SJCRH30 (cell line): ENCODE measurements around the gene DEFB128. TPM values are rescaled to one million over a fixed set of nuclear protein-coding genes. Genes with fewer than 3 reads are reported as not detected.
"Not testable (repeated sequence)": the region's sequence is repeated elsewhere in the genome, so short reads cannot be mapped to it uniquely, and the experiment has no call there.

Experiments used
- DNase-seq, 2 experiments: peaks; one replicate each; pipeline ENCODE4 v3.0.0-alpha.2; 2015 to 2020
- H3K27ac ChIP-seq: fragments of 250-450 bp; sonication (Bioruptor Pico); 2 replicates; pipeline ENCODE4 v1.5.1; 2020; ENCODE audit warnings: mild to moderate bottlenecking, moderate library complexity
- H3K27me3 ChIP-seq: fragments of 250-450 bp; sonication (Bioruptor Pico); 2 replicates; pipeline ENCODE4 v1.5.1; 2020; ENCODE audit warnings: mild to moderate bottlenecking, moderate library complexity
- H3K36me3 ChIP-seq: fragments of 250-450 bp; sonication (Bioruptor Pico); 2 replicates; pipeline ENCODE4 v1.5.1; 2020; ENCODE audit warnings: mild to moderate bottlenecking, moderate library complexity
- H3K4me1 ChIP-seq: fragments of 250-450 bp; sonication (Bioruptor Pico); 2 replicates; pipeline ENCODE4 v1.5.1; 2020; ENCODE audit warnings: mild to moderate bottlenecking, moderate library complexity
- H3K4me3 ChIP-seq: fragments of 250-450 bp; sonication (Bioruptor Pico); 2 replicates; pipeline ENCODE4 v1.5.1; 2020; ENCODE audit warnings: mild to moderate bottlenecking, moderate library complexity
- H3K9me3 ChIP-seq: fragments of 250-450 bp; sonication (Bioruptor Pico); replicated peaks from 2 replicates; pipeline ENCODE4 v1.5.1; 2020; ENCODE audit warnings: mild to moderate bottlenecking, moderate library complexity
- total RNA-seq: library from RNA; depleted of rRNA; stranded (reverse); fragments of >200 nt; shearing (Covaris generic); gene quantifications from 2 replicates; pipeline ENCODE4 v1.2.3, GENCODE V29; 2014; rRNA removed

The DEFB128 gene
- total RNA-seq = not detected in 2 replicates

- no peaks in the 10 kb centered on the region for H3K36me3 ChIP-seq
- H3K27ac ChIP-seq = no peak within 1 kb of the TSS
- no peak for DNase-seq
- no peaks in the 10 kb centered on the region for H3K4me1 ChIP-seq
- H3K4me3 ChIP-seq = no peak within 1 kb of the TSS
- peaks cover 3% of the 10 kb centered on the region; the same call in 1 of the 2 replicates for H3K27me3 ChIP-seq
- no peaks in the 10 kb centered on the region for H3K9me3 ChIP-seq
Observed at GRCh38 chr20:189611-190010, at the start of gene DEFB128. Gene DEFB128, minus strand, starts transcription at chr20:189711. Its CDS starts 88 bp downstream, at chr20:189623.

DNA sequence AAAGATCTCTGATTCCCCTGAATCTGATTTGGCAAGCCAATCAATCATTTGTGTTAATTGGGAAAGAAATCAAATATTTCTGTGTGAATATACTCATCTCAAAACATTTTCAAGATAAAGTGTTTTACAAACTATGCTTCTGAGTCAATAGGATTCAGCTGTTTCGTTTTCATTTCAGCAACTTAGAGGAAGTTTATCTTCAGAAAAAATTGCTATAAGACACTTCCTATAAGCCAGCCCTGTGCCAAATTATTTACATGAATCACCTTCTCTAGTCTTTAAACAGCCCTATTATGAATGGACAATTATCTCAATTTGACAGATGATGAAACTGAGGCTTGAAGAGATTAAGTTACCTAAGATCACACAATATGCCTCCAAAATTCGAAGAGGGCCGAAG, 48.4 kb upstream of the DEFB128 start:
- Histone ChIP-seq H3K4me1 (0 out of 2 replicates have a peak, but pooled peaks cover 8% of the 10 kb centered on the region), H3K9me3 (no peaks in the 10 kb centered on the region), H3K4me3 (no peak overlapping the region), H3K36me3 (no peaks in the 10 kb centered on the region), H3K27ac (no peak overlapping the region), H3K27me3 (peaks cover 2% of the 10 kb centered on the region; the same call in 1 of the 2 replicates)
- no peak for DNase-seq

DNA sequence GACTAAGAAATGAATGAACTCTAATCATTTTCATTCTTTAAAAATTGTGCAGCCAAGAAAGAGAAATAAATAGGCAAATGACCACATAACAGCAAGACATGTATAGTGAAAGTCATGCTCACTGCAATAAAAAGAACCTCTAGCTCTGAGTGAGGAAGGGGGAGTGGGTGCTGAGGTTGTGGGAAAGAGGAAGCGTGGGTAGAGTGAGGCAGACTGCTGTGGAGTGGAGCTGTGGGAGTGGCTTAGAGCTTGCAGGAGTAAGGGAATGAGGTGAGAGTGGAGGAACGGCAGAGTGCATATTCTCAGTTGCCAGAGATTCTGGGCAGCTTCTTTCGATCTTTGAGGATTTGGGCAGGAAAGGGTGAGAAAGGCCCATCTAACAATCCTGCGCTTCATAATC, 48.0 kb upstream of the DEFB128 start:
- Histone ChIP-seq H3K4me3 (no peak overlapping the region), H3K4me1 (0 out of 2 replicates have a peak, but pooled peaks cover 8% of the 10 kb centered on the region), H3K27ac (no peak overlapping the region), H3K36me3 (no peaks in the 10 kb centered on the region), H3K9me3 (no peaks in the 10 kb centered on the region), H3K27me3 (no peaks in the 10 kb centered on the region)
- no peak for DNase-seq

- H3K9me3 ChIP-seq = no peaks in the 10 kb centered on the region
- H3K4me3 ChIP-seq = no peak overlapping the region
- H3K27ac ChIP-seq = no peak overlapping the region
- DNase-seq = peak; percentile 40 to 53
- H3K36me3 ChIP-seq = no peaks in the 10 kb centered on the region
- no peaks in the 10 kb centered on the region for H3K27me3 ChIP-seq
- 0 out of 2 replicates have a peak, but pooled peaks cover 8% of the 10 kb centered on the region for H3K4me1 ChIP-seq
Observed at GRCh38 chr20:235891-236290, 46.4 kb upstream of the DEFB128 start.

DNA sequence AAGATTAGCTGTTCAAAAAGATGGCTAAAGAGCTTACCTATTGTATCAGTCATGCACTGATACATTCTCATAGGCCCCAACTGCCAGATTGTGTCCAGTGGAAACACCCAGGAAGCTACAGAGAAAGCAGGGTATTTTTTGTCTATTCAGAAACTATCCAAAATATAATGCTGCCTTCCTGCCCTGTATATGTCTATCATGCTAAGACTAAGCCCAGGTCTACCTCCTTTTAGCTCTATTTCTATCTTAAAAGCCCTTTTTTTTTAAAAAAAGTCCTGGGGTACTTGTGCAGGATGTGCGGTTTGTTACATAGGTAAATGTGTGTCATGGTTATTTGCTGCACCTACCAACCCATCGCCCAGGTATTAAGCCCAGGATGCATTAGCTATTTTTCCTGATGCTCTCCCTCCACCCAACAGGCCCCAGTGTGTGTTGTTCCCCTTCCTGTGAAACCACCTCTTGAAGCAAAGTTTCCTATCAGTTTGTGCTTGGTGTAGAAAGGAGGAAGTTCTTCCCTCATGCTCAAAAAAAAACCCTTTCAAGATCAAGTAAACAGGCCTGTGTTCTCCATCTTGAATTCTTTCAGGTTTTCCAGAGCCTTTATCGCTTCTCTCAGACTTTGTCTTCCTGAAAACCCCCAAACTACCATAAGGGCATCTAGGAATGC, 38.1 kb upstream of the DEFB128 start:
- Histone ChIP-seq H3K4me3 (no peak overlapping the region), H3K9me3 (no peaks in the 10 kb centered on the region), H3K27ac (no peak overlapping the region), H3K36me3 (no peaks in the 10 kb centered on the region), H3K27me3 (peaks cover 5% of the 10 kb centered on the region; the same call in 1 of the 2 replicates), H3K4me1 (no peaks in the 10 kb centered on the region)
- no peak for DNase-seq

GRCh38 chr20:226958-227357, 37.4 kb upstream of the DEFB128 start, which contains the start of gene DEFB129:
Gene DEFB129, plus strand, starts transcription at chr20:227258. Its CDS starts 31 bp downstream, at chr20:227289.
- Histone ChIP-seq H3K27ac (no peak within 1 kb of the TSS), H3K4me3 (no peak within 1 kb of the TSS), H3K27me3 (peaks cover 5% of the 10 kb centered on the region; the same call in 1 of the 2 replicates), H3K9me3 (no peaks in the 10 kb centered on the region), H3K4me1 (no peaks in the 10 kb centered on the region), H3K36me3 (no peaks in the 10 kb centered on the region)
- no peak for DNase-seq

- H3K27me3 ChIP-seq, DNase-seq, H3K4me3 ChIP-seq, H3K27ac ChIP-seq, H3K4me1 ChIP-seq, H3K36me3 ChIP-seq, H3K9me3 ChIP-seq: not testable (repeated sequence)
Observed at GRCh38 chr20:225879-226278, 36.4 kb upstream of the DEFB128 start.

- H3K27ac ChIP-seq = no peak overlapping the region
- no peaks in the 10 kb centered on the region for H3K9me3 ChIP-seq
- DNase-seq = no peak
- H3K36me3 ChIP-seq = no peaks in the 10 kb centered on the region
- no peak overlapping the region for H3K4me3 ChIP-seq
- no peaks in the 10 kb centered on the region for H3K4me1 ChIP-seq
- H3K27me3 ChIP-seq = peaks cover 5% of the 10 kb centered on the region; the same call in 1 of the 2 replicates
Observed at GRCh38 chr20:221258-221830, 31.8 kb upstream of the DEFB128 start.

DNA sequence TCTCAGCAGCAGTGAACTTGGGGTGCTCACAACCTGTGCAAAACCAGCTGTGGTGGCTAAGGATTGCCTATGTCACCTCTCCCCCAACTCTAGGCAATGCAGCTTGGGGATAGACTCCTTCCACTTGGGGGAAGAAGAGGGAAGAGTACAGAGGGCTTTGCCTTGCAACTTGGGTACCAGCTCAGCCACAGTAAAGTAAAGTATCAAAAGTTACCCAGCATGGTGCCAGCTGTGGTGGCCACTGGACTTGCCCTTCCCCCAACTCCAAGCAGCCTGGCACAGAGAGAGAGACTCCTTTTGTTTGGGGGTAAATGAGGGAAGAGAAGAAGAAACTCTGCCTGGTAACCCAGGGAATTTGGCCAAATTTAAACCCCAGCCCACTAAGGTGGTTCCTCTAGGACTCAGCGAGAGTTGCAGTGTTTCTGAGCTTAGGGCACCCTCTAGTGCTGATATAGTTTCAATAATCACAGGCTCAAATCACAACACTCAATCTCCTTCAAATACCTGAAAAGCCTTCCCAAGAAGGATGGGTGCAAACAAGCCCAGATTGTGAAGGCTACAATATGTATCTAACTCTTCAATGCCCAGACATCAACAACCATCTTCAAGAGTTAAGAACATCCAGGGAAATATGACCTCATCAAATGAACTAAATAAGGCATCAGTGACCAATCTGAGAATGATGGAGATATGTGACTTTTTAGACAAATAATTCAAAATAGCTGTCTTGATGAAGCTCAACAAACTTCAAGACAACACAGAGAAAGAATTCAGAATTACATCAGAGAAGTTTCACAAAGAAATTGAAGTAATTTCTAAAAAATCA, 30.0 kb upstream of the DEFB128 start:
- H3K27ac ChIP-seq = no peak overlapping the region
- H3K4me3 ChIP-seq = no peak overlapping the region
- DNase-seq = peak; percentile 10 to 40
- H3K36me3 ChIP-seq = no peaks in the 10 kb centered on the region
- H3K4me1 ChIP-seq = no peaks in the 10 kb centered on the region
- no peaks in the 10 kb centered on the region for H3K27me3 ChIP-seq
- no peaks in the 10 kb centered on the region for H3K9me3 ChIP-seq

- DNase-seq = no peak
- Histone ChIP-seq H3K4me1 (no peaks in the 10 kb centered on the region), H3K36me3 (no peaks in the 10 kb centered on the region), H3K9me3 (no peaks in the 10 kb centered on the region), H3K4me3 (no peak overlapping the region), H3K27ac (no peak overlapping the region), H3K27me3 (no peaks in the 10 kb centered on the region)
Observed at GRCh38 chr20:217266-217665, 27.8 kb upstream of the DEFB128 start.

GRCh38 chr20:215796-216195, 26.3 kb upstream of the DEFB128 start:
- Histone ChIP-seq H3K27ac (no peak overlapping the region), H3K36me3 (no peaks in the 10 kb centered on the region), H3K4me1 (no peaks in the 10 kb centered on the region), H3K9me3 (no peaks in the 10 kb centered on the region), H3K27me3 (0 out of 2 replicates have a peak, but pooled peaks cover 5% of the 10 kb centered on the region), H3K4me3 (no peak overlapping the region)
- DNase-seq = no peak

GRCh38 chr20:214383-214782, 24.9 kb upstream of the DEFB128 start:
- Histone ChIP-seq H3K9me3 (no peaks in the 10 kb centered on the region), H3K27ac (no peak overlapping the region), H3K27me3 (0 out of 2 replicates have a peak, but pooled peaks cover 6% of the 10 kb centered on the region), H3K4me1 (no peaks in the 10 kb centered on the region), H3K4me3 (no peak overlapping the region), H3K36me3 (no peaks in the 10 kb centered on the region)
- DNase-seq = no peak

- H3K27ac ChIP-seq = no peak overlapping the region
Observed at GRCh38 chr20:210809-211502, 21.4 kb upstream of the DEFB128 start.

DNA sequence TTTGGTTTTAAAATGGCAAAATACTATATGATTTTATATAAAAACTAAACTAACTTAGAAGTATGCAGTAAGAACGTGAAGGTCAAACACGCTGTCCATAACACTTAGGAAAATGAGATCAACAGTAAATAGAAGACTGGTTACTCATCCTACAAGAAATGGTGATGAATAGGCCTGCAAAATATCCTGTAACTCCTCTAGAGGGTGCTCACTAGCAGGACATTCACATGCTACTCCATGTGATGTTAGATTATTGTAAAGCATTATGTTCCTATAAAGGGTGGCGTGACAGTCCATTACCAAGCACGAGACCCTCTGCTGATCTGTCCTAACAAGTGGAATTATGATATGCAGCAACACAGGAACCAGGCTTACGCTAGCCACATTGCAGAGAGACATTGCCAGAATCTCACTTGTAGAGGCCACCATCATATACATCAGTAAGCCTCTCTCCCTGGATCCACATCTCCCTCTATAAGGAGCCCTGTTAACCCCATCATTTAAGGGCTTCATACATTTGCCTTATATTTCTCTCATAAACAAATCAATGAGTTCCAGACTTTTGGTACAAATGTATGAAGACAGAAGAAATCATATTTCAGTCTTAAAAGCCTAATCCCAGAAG, 19.5 kb upstream of the DEFB128 start:
- no peaks in the 10 kb centered on the region for H3K4me1 ChIP-seq
- no peaks in the 10 kb centered on the region for H3K36me3 ChIP-seq
- no peak overlapping the region for H3K27ac ChIP-seq
- no peaks in the 10 kb centered on the region for H3K9me3 ChIP-seq
- peak; percentile 21 to 62 for DNase-seq
- no peak overlapping the region for H3K4me3 ChIP-seq
- H3K27me3 ChIP-seq = peaks cover 16% of the 10 kb centered on the region; the same call in 1 of the 2 replicates

More at GRCh38 chr20:210809-211502, 21.4 kb upstream of the DEFB128 start:
- H3K9me3 ChIP-seq = no peaks in the 10 kb centered on the region
- no peak overlapping the region for H3K4me3 ChIP-seq
- no peaks in the 10 kb centered on the region for H3K4me1 ChIP-seq
- H3K27me3 ChIP-seq = peaks cover 16% of the 10 kb centered on the region; the same call in 1 of the 2 replicates
- no peak for DNase-seq
- H3K36me3 ChIP-seq = no peaks in the 10 kb centered on the region
